HT1080 (cell line): Measurements from ENCODE around the gene WDR49. TPM values are rescaled to one million over a fixed set of nuclear protein-coding genes. Genes with fewer than 3 reads are reported as not detected.
A peak's percentile ranks its signal among the peaks of the same experiment; 100 is the strongest.

ENCODE experiments used
- DNase-seq: peaks from one replicate; pipeline ENCODE4 v3.0.0-alpha.2; 2015; ENCODE audit warnings: low read depth
- total RNA-seq: library from RNA; depleted of rRNA; stranded (reverse); fragments of >200 nt; shearing (Covaris generic); gene quantifications from 2 replicates; pipeline ENCODE4 v1.2.3, GENCODE V29; 2014

Gene WDR49
- total RNA-seq, 1 experiment from 2014 or later, result not detected

DNA sequence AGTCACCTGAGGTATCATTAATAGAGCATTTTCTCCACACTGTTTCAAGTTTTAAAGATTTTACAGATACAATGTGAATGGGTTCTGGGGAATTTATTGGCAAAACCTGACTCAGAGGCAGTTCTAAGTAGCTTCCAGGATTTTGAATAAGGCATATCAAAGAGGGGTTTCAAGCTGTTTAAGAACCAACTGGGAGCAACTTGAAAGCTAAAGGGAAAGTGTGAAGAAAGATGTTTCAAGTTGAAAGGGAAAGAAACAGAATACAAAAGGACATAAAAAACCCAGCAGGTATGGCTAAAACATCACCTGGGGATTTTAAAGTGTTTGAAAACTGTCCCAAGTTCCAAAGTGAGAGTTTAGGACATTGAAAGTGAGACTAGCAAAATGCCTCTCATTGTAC is 162.1 kb downstream of the WDR49 start:
- DNase-seq, result no peak

DNA sequence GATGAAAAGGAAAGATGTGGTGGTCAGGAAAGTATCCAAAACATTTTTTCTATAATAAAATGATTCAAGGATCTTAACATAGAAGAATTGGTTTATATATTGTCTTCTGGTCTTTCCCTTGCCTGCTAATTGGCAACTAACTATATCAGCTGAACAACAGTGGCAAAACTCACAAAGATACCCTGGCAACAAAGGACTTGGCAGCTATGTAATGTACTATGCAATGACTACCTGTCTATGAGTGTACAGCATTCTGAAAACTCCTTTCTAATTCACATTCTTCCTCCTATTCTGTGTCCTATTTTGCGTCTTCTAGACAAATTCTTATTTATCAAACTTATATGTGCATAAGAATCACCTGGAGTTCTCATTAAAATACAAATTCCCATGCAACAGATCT is 164.2 kb downstream of the WDR49 start:
- DNase-seq, result no peak

DNA sequence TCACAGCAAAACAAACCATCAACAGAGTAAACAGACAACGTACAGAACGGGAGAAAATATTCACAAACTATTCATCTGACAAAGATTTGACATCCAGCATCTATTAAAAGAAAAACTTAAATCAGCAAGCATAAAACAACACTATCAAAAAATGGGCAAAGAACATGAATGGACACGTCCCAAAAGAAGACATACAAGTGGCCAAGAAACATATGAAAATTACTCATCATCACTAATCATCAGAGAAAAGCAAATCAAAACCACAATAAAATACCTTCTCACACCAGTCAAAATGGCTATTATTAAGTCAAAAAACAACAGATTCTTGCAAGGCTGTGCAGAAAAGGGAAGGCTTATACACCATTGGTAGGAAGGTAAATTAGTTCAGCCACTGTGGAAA is 166.2 kb downstream of the WDR49 start:
- DNase-seq, result peak; percentile 11

DNA sequence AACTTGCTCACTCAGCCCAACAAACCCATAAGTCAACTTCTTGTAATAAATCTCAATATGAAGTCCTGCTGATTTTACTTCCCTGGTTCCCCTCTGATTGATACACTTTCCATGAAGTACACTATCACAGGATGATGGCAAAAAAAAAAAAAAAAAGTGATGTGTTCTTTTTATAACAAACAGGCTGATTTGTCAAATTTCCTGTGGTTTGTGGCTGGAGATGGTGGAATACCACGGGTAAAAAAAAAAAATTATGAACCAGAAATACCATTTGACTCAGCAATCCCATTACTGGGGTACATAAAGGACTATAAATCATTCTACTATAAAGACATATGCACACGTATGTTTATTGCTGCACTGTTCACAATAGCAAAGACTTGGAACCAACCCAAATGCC is 169.2 kb downstream of the WDR49 start:
- peak; percentile 66 for DNase-seq

DNA sequence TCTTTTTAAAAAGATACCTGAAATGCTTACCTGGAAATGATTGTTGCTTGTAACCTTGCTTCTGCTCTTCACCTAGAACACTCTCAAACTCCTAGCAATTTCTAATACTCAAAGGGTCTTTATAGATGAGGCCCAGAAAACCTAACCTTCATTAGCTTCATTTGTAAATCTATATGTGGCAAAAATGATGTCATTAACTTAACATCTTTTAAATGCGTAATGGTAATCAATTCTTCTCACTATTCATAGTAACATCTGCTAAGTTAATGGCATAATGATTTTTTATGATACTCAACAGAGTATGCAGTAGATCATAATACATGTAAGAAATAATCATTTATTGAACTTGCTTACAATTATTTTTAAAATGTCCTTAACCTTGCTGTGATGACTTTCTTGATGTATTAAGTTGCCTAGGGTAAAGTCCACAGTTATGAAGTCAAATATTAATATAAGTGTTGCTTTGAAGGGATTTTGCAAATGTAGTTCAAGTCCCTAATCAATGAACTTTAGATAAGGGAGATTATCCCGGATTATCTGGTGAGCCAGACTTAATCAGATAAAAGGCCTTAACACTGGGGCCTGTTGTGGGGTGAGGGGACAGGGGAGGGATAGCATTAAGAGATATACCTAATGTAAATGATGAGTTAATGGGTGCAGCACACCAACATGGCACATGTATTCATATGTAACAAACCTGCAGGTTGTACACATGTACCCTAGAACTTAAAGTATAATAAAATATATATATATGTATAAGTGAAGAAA is 169.8 kb downstream of the WDR49 start:
- no peak for DNase-seq

DNA sequence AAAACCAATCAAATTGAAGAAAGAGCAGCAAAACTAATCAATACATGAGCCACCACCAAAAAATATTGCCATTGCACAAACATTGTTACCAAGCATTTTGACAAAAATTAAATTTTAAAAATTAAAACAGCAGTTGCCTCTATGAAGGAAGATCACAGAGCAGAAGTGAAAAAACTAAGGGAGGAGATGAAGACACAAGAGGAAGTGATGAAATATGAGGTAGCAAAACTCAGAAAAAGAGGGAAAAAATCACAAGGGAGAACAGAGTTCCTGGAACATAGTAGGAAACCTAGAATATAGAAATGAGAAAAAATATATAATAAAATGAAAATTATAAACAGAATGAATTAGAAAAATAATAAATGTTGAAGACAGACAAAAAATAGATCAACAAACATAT is 172.6 kb downstream of the WDR49 start:
- no peak for DNase-seq

DNA sequence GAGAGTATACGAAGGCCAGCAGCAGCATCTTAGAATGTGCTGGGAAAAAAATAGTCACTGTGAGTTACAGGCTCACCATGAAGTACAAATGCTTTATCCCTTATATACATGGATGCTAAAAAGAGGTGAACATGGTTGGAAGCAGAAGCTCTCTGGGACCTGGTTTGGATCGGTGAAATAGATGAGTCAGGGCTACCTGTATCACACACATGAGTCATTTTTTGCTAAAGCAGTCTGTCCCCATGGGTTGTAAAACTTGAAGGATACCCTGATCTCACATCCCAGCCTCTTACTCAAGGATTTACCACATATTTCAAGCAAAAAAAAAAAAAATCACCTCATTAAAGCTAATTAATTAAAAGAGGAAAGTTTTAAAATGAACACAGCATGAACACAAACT is 173.0 kb downstream of the WDR49 start:
- peak; percentile 42 for DNase-seq

DNA sequence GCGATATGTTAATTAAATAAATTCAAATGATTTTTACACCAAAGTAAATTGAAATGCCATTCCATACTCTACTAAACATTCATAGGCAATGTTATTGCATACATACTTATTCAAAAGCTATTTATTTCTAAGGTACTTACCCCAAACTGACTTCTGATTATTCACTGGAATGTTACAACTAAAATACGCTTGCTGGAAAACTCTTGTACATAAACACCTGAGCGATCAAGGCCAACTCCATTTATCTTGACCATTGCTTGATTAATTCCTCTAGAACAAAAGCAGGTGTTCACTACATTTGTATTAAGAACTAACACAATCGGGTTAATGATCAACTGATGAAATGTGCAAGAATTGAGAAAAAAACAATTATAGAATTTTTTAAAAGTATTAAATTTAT is 179.9 kb downstream of the WDR49 start, which contains the start of gene SERPINI2:
SERPINI2 (minus strand) TSS at position 180 of the 400 bp plus-strand sequence. CDS start 2,208 bp downstream, outside the sequence.
- no peak for DNase-seq

DNA sequence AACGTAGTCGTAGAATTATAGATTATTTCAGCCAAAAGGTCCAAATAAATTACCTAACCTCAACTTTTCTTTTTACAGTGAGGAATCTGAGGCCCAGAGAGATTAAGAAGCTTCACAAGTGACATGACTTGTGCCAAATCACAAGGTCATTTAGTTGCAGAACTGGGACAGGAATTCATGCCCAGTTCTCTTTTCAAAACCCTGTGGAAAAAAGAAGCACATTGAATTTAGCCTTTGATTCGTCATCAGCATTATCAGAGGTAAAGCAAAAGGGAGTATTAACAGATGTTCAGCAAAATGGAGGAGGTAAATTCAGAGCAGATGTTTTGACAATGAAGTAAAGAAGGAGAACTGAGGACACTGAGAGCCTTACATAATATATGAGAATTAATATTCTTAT is 184.4 kb downstream of the WDR49 start:
- DNase-seq, result no peak

DNA sequence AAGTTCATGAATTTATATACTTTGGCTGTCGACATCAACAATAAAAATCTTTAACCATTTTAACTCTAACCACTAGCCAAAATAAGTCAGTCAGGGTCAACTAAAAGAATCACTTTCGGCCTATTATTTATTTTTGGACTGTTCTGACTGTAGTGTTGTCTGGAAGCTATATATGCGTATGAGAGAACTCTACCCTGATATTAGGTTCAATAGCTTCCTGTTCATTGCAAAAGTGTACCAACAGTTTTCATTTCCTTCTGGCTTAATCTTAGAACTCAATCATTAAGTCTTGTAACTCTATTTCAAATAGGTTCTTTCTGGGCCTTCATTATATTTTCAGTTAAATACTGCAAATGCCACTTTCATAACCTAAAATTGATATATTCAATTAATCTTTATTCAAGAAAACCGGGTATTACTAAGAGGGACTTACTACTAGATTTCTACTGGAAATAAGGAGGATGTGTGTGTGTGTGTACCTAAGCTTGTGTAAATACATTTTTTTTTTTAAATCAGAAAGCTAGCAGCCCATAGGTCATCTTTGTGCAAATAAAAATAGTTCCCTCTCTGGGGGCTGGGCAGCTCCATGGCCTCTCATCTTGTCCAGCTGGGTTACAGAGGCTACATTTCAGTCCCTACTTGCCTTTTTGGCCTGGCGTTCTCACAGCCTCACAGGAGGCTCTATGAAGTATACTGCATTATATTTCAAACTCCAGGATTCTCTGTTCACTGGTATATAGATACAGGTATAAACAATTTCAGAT is 185.7 kb downstream of the WDR49 start:
- peak; percentile 4 for DNase-seq

DNA sequence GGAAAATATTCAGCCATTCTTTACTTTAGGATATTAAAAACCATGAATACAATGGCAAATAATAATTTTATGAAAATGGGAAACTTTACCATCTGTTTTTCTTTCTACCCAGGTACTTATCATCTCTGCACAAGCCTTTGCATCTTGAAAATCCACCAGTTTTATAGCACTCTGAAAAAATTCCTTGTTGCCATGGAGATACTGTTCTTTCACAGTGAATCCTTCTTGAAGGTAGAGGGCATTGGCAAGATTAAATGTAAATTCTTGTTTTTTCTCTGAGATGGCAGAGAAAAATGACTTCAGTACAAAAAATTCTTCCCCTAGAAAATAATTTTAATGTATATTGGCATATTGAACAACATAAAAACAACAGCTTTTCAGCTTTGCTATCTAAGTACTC is 186.8 kb downstream of the WDR49 start:
- DNase-seq, result no peak

DNA sequence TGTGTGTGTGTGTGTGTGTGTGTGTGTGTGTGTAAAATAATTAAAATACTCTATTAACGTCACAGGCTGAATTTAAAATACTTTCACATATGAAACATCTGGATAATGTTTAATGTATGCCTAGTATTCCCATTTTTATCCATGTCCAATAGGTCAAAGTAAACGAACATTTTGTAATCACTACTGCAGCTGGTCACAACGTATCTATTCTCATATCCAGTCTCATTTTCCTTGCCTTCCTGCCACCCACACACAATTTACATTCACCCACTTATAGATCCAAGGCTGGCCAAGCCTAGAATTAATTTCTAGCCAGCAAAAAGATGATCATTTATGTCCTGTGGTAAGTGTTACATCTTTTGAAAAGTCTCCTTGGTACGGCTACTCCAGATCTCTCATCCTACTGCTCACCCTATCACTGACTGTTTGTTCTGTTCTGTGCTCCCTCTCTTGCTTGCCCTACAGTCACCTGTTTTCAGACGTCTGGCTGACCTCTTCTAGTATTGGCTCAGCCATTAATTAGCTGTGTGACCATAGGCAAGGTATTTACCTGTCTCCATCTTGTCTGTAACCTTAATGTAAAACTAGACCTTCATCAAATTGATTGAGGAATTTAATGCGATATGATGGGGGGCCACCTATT is 197.5 kb downstream of the WDR49 start:
- no peak for DNase-seq

DNA sequence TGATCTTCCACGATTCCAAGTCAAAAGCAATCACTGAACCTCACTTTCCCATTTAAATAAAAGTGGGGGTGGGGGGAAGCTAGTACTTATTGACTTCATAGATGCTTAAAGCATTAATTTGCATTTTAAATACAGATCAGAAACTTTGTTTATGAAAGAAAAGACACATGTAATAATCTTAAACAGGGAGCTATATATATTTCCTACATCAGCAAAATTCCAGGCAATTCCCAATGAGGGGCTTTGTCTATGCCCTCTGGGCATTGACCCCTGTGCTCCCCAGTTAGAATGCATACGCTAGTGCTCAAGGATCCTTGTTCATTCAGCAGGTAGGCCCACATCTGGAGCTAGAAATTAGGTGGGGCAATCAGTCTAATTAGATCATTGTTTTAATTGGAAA is 199.9 kb downstream of the WDR49 start:
- no peak for DNase-seq

DNA sequence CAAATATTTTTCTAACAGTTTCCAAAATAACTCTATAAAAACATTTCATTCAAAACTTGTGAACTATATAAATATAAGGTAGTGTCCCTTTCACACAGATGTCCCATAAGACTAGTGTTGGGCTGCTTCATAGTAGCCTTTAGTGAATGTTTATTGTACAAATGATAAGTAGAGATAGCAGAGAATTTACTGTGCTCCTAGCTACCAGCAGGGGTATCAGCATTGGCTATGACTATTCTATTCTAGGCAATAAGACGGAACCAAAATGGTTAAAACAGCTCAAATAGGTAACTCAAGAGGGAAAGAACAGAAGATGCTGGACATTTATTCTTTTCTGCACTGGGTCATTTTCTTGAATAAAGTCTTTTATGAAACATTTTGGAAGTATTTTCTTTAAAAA is 202.5 kb downstream of the WDR49 start:
- DNase-seq, result no peak

DNA sequence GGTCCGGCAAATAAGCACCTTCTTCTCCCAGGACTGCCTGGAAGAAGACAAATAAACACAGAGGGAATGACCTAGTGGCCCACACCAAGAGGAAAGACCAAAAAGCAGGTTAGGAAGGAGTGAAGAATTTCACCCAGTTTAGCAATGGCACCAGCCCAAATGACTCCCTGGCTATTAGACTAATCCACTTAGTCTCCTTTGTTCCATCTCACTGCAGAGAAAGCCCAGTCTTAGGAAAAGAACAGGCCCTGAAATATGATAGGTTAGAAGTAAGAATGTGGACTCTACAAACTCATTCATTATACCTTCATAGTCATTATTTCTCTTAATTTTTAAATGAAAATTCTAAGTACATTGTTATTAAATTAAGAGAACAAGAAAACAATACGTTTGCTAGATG is 203.1 kb downstream of the WDR49 start:
- DNase-seq, result no peak

DNA sequence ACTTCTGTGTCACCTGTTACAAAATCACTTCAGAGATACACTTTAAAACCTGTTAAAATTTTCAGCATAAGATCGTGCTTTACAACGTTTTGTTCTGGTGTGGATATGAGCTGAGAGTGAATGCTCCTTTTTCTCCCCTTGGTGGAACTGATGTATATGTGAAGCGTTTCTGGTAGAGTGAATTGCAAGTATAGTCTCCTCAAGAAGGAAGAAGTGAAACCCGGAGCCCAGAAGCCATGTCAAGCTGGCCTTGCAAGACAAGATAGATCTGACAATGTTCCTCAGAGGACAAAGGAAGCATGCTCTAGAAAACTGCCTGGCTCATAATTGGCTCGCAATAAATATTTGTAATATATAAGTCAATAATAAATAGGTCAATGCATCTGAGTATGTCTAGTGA is 203.5 kb downstream of the WDR49 start:
- DNase-seq, result no peak

DNA sequence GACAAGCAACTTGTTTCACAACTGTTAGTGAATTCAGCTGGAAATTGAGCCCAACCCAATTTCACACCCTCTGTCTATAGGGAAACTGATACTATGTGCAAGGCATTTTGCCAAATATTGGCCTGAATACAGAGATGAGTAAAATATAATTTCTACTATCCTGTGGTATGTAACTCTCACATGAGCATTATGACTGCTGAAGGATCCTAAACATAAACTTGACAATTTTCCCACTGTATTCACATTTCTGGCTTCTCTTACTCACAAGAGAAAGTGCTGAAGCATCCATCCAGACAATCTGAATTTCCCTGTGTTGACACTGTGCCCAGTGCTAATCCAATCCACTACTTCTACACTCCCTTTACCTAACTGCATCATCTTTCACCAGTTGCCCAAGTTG is 208.3 kb downstream of the WDR49 start:
- no peak for DNase-seq

DNA sequence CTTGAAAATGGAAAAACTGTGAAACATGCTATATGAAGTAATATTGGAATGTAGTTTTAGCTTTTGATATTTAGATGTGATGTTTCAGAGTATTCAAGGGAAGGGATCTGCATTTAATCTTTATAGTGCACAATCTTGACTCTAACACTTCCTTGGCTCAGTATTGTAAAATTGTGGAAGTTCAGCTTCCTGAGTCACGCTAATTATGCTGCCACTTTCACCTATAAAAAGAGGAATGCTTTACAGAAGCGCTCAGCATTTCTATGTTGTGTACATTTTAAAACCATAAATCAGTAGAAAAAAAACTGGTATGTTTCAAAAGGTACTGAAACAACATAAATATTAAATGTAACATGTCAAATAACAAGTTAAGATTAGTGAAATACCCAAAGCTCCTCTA is 212.5 kb downstream of the WDR49 start:
- DNase-seq, result no peak

DNA sequence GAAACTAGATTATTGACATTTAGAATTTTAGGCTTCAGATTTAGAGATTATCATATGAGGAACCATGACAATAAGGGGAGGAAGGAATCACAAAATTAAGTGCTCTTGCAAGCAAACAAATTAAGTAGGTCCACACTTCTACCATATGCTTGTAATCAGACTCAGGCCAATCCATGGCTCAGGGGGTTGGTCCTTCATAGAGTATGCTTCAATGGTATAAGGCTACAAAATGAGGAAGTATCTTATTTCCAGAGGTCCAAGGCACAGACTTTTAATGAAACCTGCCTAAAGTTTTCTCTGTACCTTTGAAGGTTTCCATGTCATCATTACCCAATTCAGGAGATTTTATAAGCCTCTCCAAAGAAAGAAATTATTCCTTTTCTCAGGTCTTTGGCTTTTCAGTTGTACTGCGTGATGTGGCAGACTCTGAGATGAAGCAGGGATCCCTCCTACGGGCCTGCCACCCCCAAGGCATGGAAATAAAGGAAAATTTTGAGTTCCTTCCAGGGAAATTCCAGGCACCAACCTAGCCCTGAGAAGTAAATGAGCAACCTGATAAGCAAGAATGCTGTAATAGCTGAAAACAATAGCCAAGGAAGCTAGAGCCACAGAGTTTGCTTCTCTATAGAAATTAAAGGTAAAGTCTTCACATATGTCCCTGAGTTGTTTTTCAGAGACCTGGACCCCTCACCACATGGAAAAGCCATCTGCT is 216.2 kb downstream of the WDR49 start:
- no peak for DNase-seq
